ENCODE results near the gene SLC35A4.

- TF ChIP-seq, protein P1, sequence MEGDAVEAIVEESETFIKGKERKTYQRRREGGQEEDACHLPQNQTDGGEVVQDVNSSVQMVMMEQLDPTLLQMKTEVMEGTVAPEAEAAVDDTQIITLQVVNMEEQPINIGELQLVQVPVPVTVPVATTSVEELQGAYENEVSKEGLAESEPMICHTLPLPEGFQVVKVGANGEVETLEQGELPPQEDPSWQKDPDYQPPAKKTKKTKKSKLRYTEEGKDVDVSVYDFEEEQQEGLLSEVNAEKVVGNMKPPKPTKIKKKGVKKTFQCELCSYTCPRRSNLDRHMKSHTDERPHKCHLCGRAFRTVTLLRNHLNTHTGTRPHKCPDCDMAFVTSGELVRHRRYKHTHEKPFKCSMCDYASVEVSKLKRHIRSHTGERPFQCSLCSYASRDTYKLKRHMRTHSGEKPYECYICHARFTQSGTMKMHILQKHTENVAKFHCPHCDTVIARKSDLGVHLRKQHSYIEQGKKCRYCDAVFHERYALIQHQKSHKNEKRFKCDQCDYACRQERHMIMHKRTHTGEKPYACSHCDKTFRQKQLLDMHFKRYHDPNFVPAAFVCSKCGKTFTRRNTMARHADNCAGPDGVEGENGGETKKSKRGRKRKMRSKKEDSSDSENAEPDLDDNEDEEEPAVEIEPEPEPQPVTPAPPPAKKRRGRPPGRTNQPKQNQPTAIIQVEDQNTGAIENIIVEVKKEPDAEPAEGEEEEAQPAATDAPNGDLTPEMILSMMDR (IDR thresholded peaks at IDR 0.05): no peak
- no peak for TF ChIP-seq POLR2A (IDR thresholded peaks at IDR 0.05)
These were observed 42.4 kb downstream of the SLC35A4 start for GRCh38 chr5:140607031-140607430.

All from esophagus squamous epithelium (tissue), 4 donors.